ENCODE results near the gene PIP5K1C. TPM values are rescaled to one million over a fixed set of nuclear protein-coding genes. Genes with fewer than 3 reads are reported as not detected.

PIP5K1C gene
- total RNA-seq, 3 donors from 2014 or later (not counting 1 experiment from before 2014, with no cell fraction given): 35.0 to 49.2 (median 36.8) TPM

DNA sequence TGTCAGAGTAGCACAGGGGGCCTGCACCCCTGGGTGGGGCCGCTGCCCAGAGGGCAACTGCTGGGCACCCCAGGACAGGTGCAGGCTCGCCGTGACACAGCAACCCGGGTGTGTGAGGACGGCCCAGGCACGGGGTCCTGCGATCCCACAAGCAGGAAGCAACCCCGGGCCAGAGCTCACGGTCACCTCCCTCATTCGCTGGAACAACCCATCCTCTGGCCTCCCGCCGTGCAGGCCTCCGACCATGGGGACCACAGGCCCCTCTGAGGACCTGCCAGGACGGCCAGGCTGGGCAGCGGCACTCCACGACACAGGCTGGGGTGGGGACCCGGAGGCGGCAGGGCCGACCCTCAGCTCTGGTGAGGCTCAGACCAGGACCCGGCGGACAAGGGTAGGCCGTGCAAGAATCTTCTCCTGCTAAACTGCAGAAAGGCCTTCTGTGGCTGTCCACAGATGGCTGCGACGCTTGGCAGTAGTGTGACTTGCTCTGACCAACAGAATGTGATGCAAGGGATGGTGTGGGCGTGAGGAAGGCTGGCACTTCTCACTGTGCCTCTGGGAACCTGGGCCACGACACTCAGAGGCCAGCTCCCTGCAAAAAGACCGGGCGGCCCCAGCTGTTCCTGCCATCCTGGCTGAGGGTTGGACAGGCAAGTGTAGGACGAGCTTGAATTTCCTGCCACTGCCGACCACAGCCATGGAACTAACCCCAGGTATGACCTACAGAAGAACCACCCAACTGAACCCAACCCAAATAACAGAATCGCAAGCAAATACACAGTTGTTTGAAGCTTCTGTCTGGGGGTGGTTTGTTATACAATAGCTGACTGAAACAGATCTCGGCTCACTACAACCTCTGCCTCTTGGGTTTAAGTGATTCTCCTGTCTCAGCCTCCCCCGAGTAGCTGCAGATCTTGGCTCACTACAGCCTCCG lies 26.5 kb downstream of the PIP5K1C start:
- Histone ChIP-seq H3K4me1 (ENCODE audit: control insufficient read depth, insufficient read depth, low read length) (peaks cover 46% of the 10 kb centered on the region), H3K4me3 (ENCODE audit: low read length) (no peak overlapping the region), H3K27ac (ENCODE audit: low read length) (no peak overlapping the region), H3K27me3 (ENCODE audit: control insufficient read depth, insufficient read depth, low read length) (no peaks in the 10 kb centered on the region), H3K36me3 (ENCODE audit: control insufficient read depth, insufficient read depth, low read length) (no peaks in the 10 kb centered on the region), H3K9me3 (ENCODE audit: control insufficient read depth, insufficient read depth, low read length) (no peaks in the 10 kb centered on the region)
- 91% methylated on average over 33 of the region's 34 CpGs for WGBS (ENCODE audit: insufficient coverage)
- Mint-ChIP-seq H3K27ac (peak overlapping the region; percentile 62 to 93), H3K36me3 (no peaks in the 10 kb centered on the region), H3K27me3 (ENCODE audit: low read depth in 2 of 2) (no peaks in the 10 kb centered on the region), H3K4me1 (peaks cover 30 to 57% of the 10 kb centered on the region in 2 donors), H3K4me3 (no peak overlapping the region), H3K9me3 (no peaks in the 10 kb centered on the region)
- no peak for DNase-seq
- TF ChIP-seq, protein P1, sequence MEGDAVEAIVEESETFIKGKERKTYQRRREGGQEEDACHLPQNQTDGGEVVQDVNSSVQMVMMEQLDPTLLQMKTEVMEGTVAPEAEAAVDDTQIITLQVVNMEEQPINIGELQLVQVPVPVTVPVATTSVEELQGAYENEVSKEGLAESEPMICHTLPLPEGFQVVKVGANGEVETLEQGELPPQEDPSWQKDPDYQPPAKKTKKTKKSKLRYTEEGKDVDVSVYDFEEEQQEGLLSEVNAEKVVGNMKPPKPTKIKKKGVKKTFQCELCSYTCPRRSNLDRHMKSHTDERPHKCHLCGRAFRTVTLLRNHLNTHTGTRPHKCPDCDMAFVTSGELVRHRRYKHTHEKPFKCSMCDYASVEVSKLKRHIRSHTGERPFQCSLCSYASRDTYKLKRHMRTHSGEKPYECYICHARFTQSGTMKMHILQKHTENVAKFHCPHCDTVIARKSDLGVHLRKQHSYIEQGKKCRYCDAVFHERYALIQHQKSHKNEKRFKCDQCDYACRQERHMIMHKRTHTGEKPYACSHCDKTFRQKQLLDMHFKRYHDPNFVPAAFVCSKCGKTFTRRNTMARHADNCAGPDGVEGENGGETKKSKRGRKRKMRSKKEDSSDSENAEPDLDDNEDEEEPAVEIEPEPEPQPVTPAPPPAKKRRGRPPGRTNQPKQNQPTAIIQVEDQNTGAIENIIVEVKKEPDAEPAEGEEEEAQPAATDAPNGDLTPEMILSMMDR (IDR thresholded peaks at IDR 0.05): no peak
- ATAC-seq: no peak
- intact Hi-C loops (cut with micrococcal nuclease): no loop called here

DNA sequence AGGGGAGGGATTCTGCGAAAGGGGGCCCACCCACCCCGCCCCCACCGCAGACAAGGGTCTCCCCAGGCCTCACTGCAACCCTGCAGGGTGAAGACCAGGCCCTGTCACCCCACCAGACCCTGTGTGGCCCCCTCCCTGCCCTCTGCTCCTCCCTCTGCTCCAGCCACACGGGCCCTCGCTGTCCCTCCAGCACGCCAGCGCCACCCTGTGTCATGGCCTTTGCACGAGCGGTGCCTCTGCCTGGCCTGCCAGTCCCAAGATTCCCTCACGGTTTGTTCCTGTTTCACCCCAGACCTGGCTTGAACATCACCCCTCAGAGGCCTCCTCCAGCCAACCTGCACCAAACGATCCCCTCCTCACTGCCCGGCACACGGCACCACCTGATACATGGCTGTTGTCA lies 27.3 kb downstream of the PIP5K1C start:
- Mint-ChIP-seq H3K4me3 (peak overlapping the region; percentile 43), H3K4me1 (peaks cover 30 to 57% of the 10 kb centered on the region in 2 donors), H3K27me3 (ENCODE audit: low read depth in 2 of 2) (no peaks in the 10 kb centered on the region), H3K36me3 (no peaks in the 10 kb centered on the region), H3K9me3 (no peaks in the 10 kb centered on the region), H3K27ac (peak overlapping the region in 1 of 2 donors; percentile 93)
- 92% methylated on average over 11 of the region's 13 CpGs for WGBS (ENCODE audit: insufficient coverage)
- H3K36me3 ChIP-seq (ENCODE audit: control insufficient read depth, insufficient read depth, low read length): no peaks in the 10 kb centered on the region
- no peaks in the 10 kb centered on the region for H3K27me3 ChIP-seq (ENCODE audit: control insufficient read depth, insufficient read depth, low read length)
- DNase-seq (no peak), ATAC-seq (no peak)
- H3K27ac ChIP-seq (ENCODE audit: low read length): no peak overlapping the region
- TF ChIP-seq, protein P1 (IDR thresholded peaks at IDR 0.05): no peak
- intact Hi-C loops (cut with micrococcal nuclease): no loop called here
- no peak overlapping the region for H3K4me3 ChIP-seq (ENCODE audit: low read length)
- no peaks in the 10 kb centered on the region for H3K9me3 ChIP-seq (ENCODE audit: control insufficient read depth, insufficient read depth, low read length)
- H3K4me1 ChIP-seq (ENCODE audit: control insufficient read depth, insufficient read depth, low read length): peaks cover 46% of the 10 kb centered on the region

DNA sequence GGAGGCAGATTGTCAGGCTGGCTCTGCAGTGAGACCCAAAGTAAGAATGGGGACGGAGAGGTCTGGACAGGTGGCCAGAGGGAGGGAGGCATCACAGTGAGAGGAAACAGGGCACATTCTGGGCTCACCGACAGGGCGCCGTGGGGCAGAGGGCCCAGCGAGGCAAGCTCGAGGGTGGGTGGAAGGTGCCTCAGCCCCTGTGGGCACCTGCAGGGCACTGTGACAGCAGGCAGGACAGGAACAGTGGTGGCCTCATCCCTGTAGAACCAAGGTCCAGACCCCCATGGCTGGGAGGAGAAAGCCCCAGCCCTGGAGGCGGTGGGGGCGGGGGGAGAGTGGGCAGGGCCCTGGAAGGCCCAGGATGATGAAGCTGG lies 27.7 kb downstream of the PIP5K1C start:
- ATAC-seq (no peak), DNase-seq (no peak)
- no peak overlapping the region for H3K4me3 ChIP-seq (ENCODE audit: low read length)
- no peaks in the 10 kb centered on the region for H3K36me3 ChIP-seq (ENCODE audit: control insufficient read depth, insufficient read depth, low read length)
- 93% methylated on average over 8 of the region's 8 CpGs for WGBS (ENCODE audit: insufficient coverage)
- H3K36me3 Mint-ChIP-seq: no peaks in the 10 kb centered on the region
- H3K27me3 Mint-ChIP-seq (ENCODE audit: low read depth in 2 of 2): no peaks in the 10 kb centered on the region
- peak overlapping the region; percentile 89 for H3K4me3 Mint-ChIP-seq
- H3K27ac ChIP-seq (ENCODE audit: low read length): peak overlapping the region; percentile 80
- peaks cover 43% of the 10 kb centered on the region for H3K4me1 ChIP-seq (ENCODE audit: control insufficient read depth, insufficient read depth, low read length)
- no peaks in the 10 kb centered on the region for H3K27me3 ChIP-seq (ENCODE audit: control insufficient read depth, insufficient read depth, low read length)
- no peaks in the 10 kb centered on the region for H3K9me3 ChIP-seq (ENCODE audit: control insufficient read depth, insufficient read depth, low read length)
- TF ChIP-seq, protein P1 (IDR thresholded peaks at IDR 0.05): no peak
- H3K27ac Mint-ChIP-seq: peak overlapping the region; percentile 83 to 93
- no peaks in the 10 kb centered on the region for H3K9me3 Mint-ChIP-seq
- H3K4me1 Mint-ChIP-seq: peaks cover 30 to 56% of the 10 kb centered on the region in 2 donors
- intact Hi-C loops (cut with micrococcal nuclease): no loop called here
